ENCODE results near the gene TCERG1.

DNA sequence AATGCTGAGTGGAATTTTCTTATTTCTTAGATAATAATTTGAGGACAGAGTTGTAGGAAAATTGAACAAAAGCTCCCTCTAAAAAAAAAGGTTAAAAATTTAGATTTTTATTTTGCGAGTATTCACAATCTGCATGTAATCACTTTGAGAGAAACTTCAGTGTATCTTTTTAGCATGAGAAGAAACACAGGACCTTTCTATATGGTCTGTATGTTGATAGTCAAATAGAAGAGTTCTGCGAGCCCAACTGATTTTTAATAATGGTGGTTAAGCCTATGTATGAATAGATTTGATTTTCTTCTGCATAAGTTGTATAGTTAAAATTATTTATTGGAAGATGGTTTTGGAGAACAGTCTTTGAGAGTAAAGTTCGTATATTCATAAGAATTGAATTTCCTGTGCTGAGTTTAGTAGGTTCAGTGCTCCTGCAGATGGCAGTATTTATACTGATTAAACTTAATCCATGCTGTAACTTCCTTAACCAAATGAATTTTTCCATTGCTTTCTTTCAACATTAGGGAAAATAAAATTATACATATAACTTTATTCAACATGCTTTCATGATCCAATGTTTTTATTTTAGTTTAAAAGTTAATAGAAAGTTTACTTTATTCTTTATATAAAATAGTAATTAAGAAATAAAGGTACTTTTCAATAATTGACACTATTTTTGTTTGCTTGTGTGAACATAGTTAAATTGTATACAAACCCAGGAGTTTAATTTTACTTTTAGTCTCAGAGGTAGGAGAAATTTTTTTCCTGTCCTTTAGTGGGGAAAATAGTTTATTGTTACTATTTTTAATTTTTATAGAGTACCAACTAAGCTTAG lies 19.6 kb downstream of the TCERG1 start:
- TF ChIP-seq, protein P1, sequence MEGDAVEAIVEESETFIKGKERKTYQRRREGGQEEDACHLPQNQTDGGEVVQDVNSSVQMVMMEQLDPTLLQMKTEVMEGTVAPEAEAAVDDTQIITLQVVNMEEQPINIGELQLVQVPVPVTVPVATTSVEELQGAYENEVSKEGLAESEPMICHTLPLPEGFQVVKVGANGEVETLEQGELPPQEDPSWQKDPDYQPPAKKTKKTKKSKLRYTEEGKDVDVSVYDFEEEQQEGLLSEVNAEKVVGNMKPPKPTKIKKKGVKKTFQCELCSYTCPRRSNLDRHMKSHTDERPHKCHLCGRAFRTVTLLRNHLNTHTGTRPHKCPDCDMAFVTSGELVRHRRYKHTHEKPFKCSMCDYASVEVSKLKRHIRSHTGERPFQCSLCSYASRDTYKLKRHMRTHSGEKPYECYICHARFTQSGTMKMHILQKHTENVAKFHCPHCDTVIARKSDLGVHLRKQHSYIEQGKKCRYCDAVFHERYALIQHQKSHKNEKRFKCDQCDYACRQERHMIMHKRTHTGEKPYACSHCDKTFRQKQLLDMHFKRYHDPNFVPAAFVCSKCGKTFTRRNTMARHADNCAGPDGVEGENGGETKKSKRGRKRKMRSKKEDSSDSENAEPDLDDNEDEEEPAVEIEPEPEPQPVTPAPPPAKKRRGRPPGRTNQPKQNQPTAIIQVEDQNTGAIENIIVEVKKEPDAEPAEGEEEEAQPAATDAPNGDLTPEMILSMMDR (IDR thresholded peaks at IDR 0.05): peak in 2 of 3 experiments; percentile 21 to 35
- no peak for TF ChIP-seq POLR2A (IDR thresholded peaks at IDR 0.05; ENCODE audit: low read depth)

Measured in esophagus muscularis mucosa (tissue), 3 donors.